ENCODE data around the gene CAMK2D. TPM values are rescaled to one million over a fixed set of nuclear protein-coding genes. Genes with fewer than 3 reads are reported as not detected.

The CAMK2D gene
- polyA plus RNA-seq, 6 donors from 2014 or later, result 75.5 to 84.9 (median 81.8) TPM

GRCh38 chr4:113741956-113742355, 19.6 kb downstream of the CAMK2D start:
- ATAC-seq (ENCODE audit: low read depth in 2 of 2) (no peak), DNase-seq (no peak)
- Mint-ChIP-seq H3K36me3 (peaks cover 7 to 10% of the 10 kb centered on the region in 2 donors), H3K27me3 (no peaks in the 10 kb centered on the region), H3K4me1 (peaks cover 26 to 51% (median 37%) of the 10 kb centered on the region in 3 donors), H3K9me3 (no peaks in the 10 kb centered on the region), H3K27ac (peak overlapping the region in 5 of 6 donors; percentile 0 to 80 (median 47)), H3K4me3 (peak overlapping the region in 1 of 8 donors; percentile 8)

DNA sequence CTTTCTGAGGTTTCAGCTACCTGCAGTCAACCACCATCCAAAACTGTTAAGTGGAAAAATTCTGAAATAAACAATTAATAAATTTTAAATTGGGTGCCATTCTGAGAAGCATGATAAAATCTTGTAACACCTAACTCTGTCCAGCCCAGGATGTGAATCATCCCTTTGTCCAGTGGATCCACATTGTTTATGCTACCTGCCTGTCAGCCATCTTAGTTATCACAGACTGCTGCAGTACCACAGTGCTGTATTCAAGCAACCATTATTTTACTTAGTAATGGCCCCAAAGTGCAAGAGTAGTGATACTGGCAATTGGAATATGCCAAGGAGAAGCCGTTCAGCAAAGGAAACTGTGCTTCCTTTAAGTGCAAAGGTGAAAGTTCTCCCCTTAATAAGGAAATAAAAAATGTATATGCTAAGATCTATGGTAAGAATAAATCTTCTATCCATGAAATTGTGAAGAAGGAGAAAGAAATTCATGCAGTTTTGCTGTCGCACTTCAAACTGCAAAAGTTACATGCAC, 20.6 kb downstream of the CAMK2D start:
- peaks cover 30 to 60% (median 43%) of the 10 kb centered on the region in 3 donors for H3K4me1 Mint-ChIP-seq
- H3K9me3 Mint-ChIP-seq, result no peaks in the 10 kb centered on the region
- H3K36me3 Mint-ChIP-seq, result peaks cover 7 to 10% of the 10 kb centered on the region in 2 donors
- peak overlapping the region in 2 of 8 donors; percentile 3 to 36 for H3K4me3 Mint-ChIP-seq
- DNase-seq (no peak), ATAC-seq (ENCODE audit: low read depth in 2 of 2) (no peak)
- peak overlapping the region in 4 of 6 donors; percentile 46 to 85 (median 67) for H3K27ac Mint-ChIP-seq
- H3K27me3 Mint-ChIP-seq, result no peaks in the 10 kb centered on the region

GRCh38 chr4:113739197-113739596, 22.3 kb downstream of the CAMK2D start:
- H3K9me3 Mint-ChIP-seq, result peaks cover 0 to 2% (median 0%) of the 10 kb centered on the region in 7 donors
- DNase-seq, result peak; percentile 46
- H3K36me3 Mint-ChIP-seq, result peaks cover 10 to 17% of the 10 kb centered on the region in 2 donors
- peaks cover 30 to 70% (median 43%) of the 10 kb centered on the region in 3 donors for H3K4me1 Mint-ChIP-seq
- peak; percentile 93 to 97 for ATAC-seq (ENCODE audit: low read depth in 2 of 2)
- H3K27ac Mint-ChIP-seq, result peak overlapping the region; percentile 33 to 91 (median 72)
- peak overlapping the region; percentile 14 to 86 (median 70) for H3K4me3 Mint-ChIP-seq
- H3K27me3 Mint-ChIP-seq, result no peaks in the 10 kb centered on the region

- peaks cover 0 to 2% (median 0%) of the 10 kb centered on the region in 7 donors for H3K9me3 Mint-ChIP-seq
Measured at GRCh38 chr4:113738251-113738650, 23.3 kb downstream of the CAMK2D start.

DNA sequence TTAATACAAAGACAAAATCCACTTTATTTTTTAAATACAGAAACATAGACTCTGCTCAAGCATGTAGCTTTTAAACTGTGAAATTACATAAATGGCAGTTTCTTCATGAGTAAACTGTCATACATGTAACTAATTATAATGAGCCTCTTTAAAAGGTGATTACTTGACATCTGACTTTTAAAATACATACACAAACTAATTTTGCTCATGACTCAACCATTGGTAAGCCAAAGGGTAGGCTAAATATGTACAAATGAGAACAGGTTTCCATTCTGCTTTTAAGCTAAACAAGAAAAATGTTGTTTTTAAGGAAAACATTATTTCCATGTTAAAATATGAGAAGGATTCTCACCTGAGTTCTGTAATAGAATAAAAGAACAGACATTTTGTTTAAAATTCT, 27.9 kb downstream of the CAMK2D start:
- Mint-ChIP-seq H3K36me3 (peaks cover 11 to 22% of the 10 kb centered on the region in 2 donors), H3K9me3 (peaks cover 0 to 2% (median 0%) of the 10 kb centered on the region in 7 donors), H3K4me1 (peaks cover 34 to 85% (median 50%) of the 10 kb centered on the region in 3 donors), H3K4me3 (no peak overlapping the region), H3K27me3 (no peaks in the 10 kb centered on the region), H3K27ac (peak overlapping the region in 2 of 6 donors; percentile 12 to 24)
- DNase-seq, result no peak
- no peak for ATAC-seq (ENCODE audit: low read depth in 2 of 2)

More at GRCh38 chr4:113738251-113738650, 23.3 kb downstream of the CAMK2D start:
- Mint-ChIP-seq H3K27ac (peak overlapping the region in 2 of 6 donors; percentile 57 to 71), H3K27me3 (no peaks in the 10 kb centered on the region), H3K36me3 (peaks cover 10 to 17% of the 10 kb centered on the region in 2 donors), H3K4me3 (no peak overlapping the region), H3K4me1 (peaks cover 30 to 79% (median 44%) of the 10 kb centered on the region in 3 donors)
- ATAC-seq (ENCODE audit: low read depth in 2 of 2), result no peak
- DNase-seq, result no peak

GRCh38 chr4:113732967-113733527, 28.5 kb downstream of the CAMK2D start:
- Mint-ChIP-seq H3K27me3 (no peaks in the 10 kb centered on the region), H3K27ac (peak overlapping the region in 3 of 6 donors; percentile 12 to 34 (median 24)), H3K4me1 (peaks cover 40 to 88% (median 55%) of the 10 kb centered on the region in 3 donors), H3K9me3 (peaks cover 0 to 2% (median 0%) of the 10 kb centered on the region in 7 donors), H3K4me3 (no peak overlapping the region), H3K36me3 (peaks cover 11 to 22% of the 10 kb centered on the region in 2 donors)
- ATAC-seq (ENCODE audit: low read depth in 2 of 2), result no peak
- no peak for DNase-seq

DNA sequence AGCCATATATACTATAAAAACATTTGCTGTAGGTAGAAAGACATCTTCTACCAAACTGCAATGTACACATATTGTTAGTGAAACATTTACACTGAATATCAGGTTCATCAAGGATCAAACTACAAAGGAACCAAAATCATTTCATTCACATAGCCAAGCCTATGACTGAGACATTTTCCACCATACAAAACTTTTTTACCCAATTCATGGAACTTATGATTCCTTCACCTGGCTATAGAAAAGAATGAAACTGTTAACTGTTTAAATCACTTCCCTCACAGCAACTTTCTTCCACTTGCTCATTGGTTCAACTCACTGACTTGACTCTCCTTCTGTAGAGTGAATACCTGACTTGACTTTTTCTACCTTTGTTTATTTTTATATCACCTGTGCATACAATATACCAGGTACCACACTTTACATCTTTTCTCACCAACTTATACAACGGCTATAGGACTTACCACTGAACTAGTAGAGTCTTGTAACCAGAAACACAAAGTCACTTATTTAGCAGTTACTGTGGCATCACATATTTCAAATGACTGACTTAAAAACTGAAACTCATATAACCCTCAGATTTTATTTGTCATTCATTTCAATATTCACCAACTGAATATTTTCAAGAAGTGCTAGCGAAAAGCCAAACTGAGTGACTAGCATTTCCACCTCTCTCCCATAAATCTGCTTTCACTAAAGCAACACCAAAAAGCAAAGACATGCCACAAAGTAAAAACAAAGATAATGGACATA, 30.9 kb downstream of the CAMK2D start:
- ATAC-seq (ENCODE audit: low read depth in 2 of 2) (no peak), DNase-seq (no peak)
- no peaks in the 10 kb centered on the region for H3K27me3 Mint-ChIP-seq
- H3K9me3 Mint-ChIP-seq, result peaks cover 0 to 2% (median 0%) of the 10 kb centered on the region in 7 donors
- peaks cover 11 to 22% of the 10 kb centered on the region in 2 donors for H3K36me3 Mint-ChIP-seq
- H3K4me1 Mint-ChIP-seq, result peaks cover 45 to 90% (median 65%) of the 10 kb centered on the region in 3 donors
- H3K27ac Mint-ChIP-seq, result peak overlapping the region in 4 of 6 donors; percentile 39 to 81 (median 76)
- peak overlapping the region in 2 of 8 donors; percentile 35 to 45 for H3K4me3 Mint-ChIP-seq

- no peaks in the 10 kb centered on the region for H3K27me3 Mint-ChIP-seq
- peaks cover 43 to 69% (median 59%) of the 10 kb centered on the region in 3 donors for H3K4me1 Mint-ChIP-seq
- DNase-seq, result no peak
- ATAC-seq (ENCODE audit: low read depth in 2 of 2), result no peak
- peak overlapping the region in 4 of 8 donors; percentile 0 to 73 (median 50) for H3K4me3 Mint-ChIP-seq
- H3K27ac Mint-ChIP-seq, result peak overlapping the region in 1 of 6 donors; percentile 43
- H3K9me3 Mint-ChIP-seq, result peaks cover 0 to 2% (median 0%) of the 10 kb centered on the region in 7 donors
- peaks cover 11 to 12% of the 10 kb centered on the region in 2 donors for H3K36me3 Mint-ChIP-seq
Measured at GRCh38 chr4:113727802-113728201, 33.7 kb downstream of the CAMK2D start.

- H3K27me3 Mint-ChIP-seq, result no peaks in the 10 kb centered on the region
- ATAC-seq (ENCODE audit: low read depth in 2 of 2) (no peak), DNase-seq (no peak)
- H3K4me1 Mint-ChIP-seq, result peaks cover 52 to 68% (median 63%) of the 10 kb centered on the region in 3 donors
- H3K27ac Mint-ChIP-seq, result peak overlapping the region in 2 of 6 donors; percentile 20 to 79
- peaks cover 11 to 12% of the 10 kb centered on the region in 2 donors for H3K36me3 Mint-ChIP-seq
- peak overlapping the region in 4 of 8 donors; percentile 37 to 73 (median 52) for H3K4me3 Mint-ChIP-seq
- peaks cover 0 to 2% (median 0%) of the 10 kb centered on the region in 7 donors for H3K9me3 Mint-ChIP-seq
Measured at GRCh38 chr4:113725963-113726362, 35.6 kb downstream of the CAMK2D start.

DNA sequence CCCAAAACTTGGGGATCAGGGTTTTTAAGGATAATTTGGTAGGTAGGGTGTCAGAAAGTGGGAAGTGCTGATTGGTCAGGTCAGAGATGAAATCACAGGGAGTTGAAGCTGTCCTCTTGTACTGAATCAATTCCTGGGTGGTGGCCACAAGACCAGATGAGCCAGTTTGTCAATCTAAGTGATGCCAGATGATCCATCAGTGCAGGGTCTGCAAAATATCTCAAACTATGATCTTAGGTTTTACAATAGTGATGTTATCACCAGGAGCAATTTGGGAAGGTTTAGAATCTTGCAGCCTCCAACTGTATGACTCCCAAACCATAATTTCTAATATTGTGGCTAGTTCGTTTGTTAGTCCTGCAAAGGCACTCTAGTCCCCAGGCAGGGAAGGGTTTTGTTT, 43.3 kb downstream of the CAMK2D start:
- ATAC-seq (ENCODE audit: low read depth in 2 of 2), result no peak
- H3K4me1 Mint-ChIP-seq, result peaks cover 34 to 66% (median 58%) of the 10 kb centered on the region in 3 donors
- no peak for DNase-seq
- no peaks in the 10 kb centered on the region for H3K9me3 Mint-ChIP-seq
- no peaks in the 10 kb centered on the region for H3K27me3 Mint-ChIP-seq
- H3K27ac Mint-ChIP-seq, result peak overlapping the region in 1 of 6 donors; percentile 33
- H3K4me3 Mint-ChIP-seq, result no peak overlapping the region
- peaks cover 0 to 7% of the 10 kb centered on the region in 2 donors for H3K36me3 Mint-ChIP-seq

DNA sequence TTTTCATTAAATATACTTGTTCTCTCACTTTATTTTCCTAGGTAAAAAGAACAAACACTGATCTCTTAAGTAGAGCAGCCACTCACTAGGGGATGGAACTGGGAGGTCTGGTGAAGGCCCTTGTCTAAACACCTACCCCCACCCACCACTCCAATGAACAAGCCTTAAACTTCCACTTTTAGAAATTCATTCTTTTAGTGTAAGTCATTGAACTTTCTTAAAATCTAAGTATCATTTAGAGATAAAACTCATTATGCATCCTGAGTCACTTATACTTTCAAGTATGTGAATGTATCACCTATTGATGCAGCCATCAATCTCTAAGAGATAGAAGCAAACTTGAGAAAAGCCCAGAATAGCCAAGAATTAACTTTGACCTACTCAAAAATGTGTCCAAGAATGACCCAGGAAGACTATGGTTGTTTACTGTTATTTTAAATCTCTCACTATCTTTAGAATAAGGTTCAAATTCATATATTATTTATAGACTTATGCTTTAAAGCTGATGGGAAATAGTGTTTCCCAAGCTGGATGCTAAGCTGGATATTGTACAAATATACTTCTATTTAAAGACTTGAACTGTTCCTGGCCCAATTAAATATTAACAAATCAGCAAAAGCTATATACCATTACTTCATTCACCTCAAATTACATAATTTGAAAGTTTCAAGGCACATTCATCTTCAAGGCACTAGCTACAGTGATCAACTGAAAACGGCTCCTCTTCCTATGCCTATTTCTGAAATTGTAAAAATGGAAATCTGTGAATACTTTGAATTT, 49.5 kb downstream of the CAMK2D start:
- peak overlapping the region in 2 of 6 donors; percentile 10 to 44 for H3K27ac Mint-ChIP-seq
- H3K27me3 Mint-ChIP-seq, result no peaks in the 10 kb centered on the region
- no peak overlapping the region for H3K4me3 Mint-ChIP-seq
- no peaks in the 10 kb centered on the region for H3K9me3 Mint-ChIP-seq
- H3K36me3 Mint-ChIP-seq, result no peaks in the 10 kb centered on the region
- DNase-seq (no peak), ATAC-seq (ENCODE audit: low read depth in 2 of 2) (no peak)
- H3K4me1 Mint-ChIP-seq, result peaks cover 33 to 70% (median 41%) of the 10 kb centered on the region in 3 donors

GRCh38 chr4:113708250-113708649, 53.3 kb downstream of the CAMK2D start:
- Mint-ChIP-seq H3K27me3 (no peaks in the 10 kb centered on the region), H3K4me3 (peak overlapping the region in 1 of 8 donors; percentile 32), H3K9me3 (no peaks in the 10 kb centered on the region), H3K4me1 (peaks cover 34 to 70% (median 50%) of the 10 kb centered on the region in 3 donors), H3K36me3 (peaks cover 0 to 5% of the 10 kb centered on the region in 2 donors), H3K27ac (peak overlapping the region in 4 of 6 donors; percentile 40 to 74 (median 52))
- ATAC-seq (ENCODE audit: low read depth in 2 of 2) (peak; percentile 48 to 58), DNase-seq (no peak)
